Stimulated activated CD4-positive, alpha-beta T cell treated with anti-CD3 and anti-CD28 coated beads, Interleukin-1b, Interleukin-23, amount 100 ng/mL, for 4 hours (primary cell): Measurements from ENCODE around the gene CEP112.

Source experiments
- DNase-seq, 2 donors: peaks; one replicate each; pipeline ENCODE4 v3.0.0-alpha.2; 2020; ENCODE audit warnings: low read depth in 2 of 2

Gene CEP112

DNA sequence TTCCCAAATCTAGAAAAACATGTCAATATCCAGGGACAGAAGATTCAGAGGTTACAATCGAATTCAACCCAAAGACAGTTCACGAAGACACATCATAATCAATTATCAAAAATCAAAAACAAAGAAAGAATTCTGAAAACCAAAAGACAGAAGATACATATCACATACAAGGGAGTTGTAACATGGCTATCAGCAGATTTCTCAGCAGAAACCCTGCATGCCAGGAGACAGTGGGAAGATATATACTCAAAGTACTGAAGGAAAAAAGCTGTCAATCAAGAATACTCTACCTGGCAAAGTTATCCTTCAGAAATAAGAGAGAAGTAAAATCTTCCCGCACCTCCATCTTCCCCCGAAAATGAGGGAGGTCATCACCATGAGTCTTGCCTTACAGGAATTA is 258.6 kb downstream of the CEP112 start:
- no peak for DNase-seq

DNA sequence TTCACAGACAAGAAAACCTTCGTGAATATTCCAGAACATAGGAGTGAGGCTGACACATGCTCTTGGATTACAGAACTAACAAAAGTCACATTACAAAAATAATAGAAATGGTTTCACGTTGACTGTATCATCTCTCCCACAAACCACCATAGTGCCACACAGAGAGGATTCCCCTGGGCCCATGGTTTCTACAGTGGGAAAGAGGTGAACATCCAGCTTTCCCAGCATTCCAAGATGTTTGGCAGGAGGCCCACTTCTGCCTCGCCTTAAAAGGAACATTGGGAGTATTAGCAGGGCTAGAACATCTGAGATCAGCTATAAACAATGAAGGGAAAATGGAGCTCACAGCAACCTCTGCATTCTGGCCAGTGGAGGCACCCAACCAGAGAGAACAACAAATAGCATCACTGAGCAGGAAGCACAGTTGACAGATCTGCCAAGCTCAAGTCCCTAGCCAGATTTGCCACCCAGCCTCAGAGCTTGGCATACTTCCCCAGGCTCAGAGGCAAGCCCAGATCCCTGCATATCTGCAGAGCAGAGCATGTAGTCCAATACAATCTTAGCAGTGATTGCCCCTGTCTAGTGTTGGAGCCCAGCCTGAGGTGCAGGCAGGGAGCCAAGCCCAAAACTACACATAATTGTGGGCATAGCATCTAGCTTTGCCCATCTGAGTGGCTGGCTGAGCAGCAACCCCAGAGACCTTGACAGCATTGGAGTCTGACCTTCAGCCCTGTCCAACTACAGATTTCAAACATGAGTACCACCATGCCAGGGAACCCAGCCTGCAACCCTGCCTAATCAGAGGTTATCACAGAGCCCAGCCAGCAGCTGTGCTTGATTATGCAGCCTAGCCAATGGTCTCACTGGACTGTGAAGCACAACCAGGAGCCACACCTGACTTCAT is 260.4 kb downstream of the CEP112 start:
- no peak for DNase-seq

- no peak for DNase-seq
Observed at GRCh38 chr17:65930140-65930730, 261.7 kb downstream of the CEP112 start.

DNA sequence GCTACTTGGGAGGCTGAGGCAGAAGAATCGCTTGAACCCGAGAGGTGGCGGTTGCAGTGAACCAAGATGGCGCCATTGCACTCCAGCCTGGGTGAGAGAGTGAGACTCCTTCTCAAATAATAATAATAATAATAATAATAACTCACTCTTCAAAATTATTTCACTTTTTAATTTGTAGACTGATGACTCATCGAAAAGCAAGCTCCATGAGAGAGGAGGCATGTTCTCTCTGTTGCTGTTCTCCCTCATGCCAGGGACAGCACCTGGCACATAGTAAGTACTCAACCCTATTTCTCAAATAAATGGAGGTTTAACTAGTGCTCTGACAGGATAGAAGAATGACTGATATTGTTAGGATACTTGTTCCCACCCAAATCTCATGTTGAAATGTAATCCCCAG is 265.3 kb downstream of the CEP112 start:
- no peak for DNase-seq

DNA sequence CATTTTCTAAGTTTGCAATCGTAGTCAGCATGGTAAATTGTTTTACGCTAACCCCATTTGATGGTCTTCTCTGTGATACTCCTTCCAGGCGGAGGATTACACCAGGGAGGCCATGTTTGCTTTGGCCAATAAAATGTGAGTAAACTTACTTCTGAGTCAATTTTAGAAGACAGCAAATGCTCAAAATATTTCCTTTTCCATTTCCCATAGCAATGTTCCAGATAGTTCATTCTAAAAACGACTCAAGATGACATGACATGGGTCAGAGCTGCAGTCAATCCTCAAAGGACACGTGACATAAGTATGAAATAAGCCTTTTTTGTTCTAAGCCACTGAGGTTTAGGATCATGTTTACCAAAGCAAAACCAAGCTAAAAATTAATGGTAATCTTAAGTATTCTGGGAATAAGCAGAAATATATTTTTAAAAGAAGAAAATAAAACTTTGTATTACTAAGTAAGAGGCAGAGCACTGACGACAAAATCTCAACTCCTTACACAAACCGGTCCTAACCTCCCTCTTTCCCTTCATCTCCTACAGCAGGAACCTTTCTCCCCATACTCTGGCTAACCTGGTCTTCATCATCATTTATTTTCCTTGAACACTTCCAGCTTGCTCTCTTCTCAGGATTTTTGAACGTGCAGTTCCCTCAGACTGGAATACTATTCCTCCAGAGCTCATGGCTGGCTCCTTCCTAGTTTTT is 266.2 kb downstream of the CEP112 start:
- DNase-seq, result no peak

DNA sequence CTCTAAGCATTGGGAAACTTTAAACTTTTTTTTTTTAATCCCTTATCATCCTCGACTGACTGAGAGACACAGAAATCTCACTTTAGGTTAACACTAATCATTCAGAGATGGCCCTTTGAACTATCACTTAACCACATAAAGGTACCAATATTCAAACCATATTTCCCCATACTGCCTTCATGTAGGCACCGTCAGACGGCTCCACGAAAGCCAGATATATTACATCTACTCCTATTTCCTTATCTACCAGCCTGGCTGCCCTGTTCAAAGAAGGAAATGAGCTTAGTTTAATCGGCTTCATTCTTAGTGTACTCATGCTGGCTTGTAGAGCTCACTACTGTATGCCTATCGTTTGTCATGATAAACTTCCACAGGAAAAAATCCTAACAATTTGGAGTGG is 270.9 kb downstream of the CEP112 start:
- no peak for DNase-seq

DNA sequence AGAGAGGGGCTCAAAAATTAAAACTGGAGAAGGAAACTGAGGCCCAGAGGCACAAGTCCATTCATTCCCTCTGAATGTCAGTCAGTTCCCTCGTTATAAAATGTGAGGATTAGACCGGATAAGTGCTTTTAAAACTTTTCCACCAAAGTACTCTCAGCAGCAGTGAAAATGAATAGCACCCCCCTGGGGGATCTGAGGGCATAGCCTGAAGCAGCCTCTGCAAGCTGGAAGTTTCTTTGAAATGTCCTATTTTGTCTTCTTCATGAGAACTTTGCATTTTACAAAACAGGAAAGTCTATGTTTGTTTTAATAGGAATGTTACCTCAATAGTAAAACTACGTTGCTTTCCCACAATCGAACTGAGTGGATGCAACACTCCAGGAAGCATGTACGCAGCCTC is 273.0 kb downstream of the CEP112 start:
- DNase-seq, result no peak

DNA sequence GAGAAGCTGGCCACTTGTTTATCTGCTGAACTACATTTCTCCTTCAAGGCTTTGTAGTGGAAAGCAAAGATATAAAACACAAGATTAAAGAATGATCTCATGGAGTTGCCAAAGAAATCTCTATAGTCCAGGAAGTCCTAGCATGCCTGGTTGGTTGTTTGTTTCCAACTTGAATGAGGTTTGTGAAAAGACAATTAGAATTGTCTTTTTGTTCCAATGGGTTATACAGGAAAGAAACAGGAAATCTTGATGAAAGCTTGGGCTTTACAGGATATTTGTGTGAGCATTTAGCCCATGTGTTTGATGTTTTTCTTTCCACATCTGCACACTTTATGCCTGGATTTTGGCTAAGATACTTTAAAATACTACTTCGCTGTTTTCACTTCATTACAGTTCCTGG is 273.4 kb downstream of the CEP112 start:
- DNase-seq, result no peak

DNA sequence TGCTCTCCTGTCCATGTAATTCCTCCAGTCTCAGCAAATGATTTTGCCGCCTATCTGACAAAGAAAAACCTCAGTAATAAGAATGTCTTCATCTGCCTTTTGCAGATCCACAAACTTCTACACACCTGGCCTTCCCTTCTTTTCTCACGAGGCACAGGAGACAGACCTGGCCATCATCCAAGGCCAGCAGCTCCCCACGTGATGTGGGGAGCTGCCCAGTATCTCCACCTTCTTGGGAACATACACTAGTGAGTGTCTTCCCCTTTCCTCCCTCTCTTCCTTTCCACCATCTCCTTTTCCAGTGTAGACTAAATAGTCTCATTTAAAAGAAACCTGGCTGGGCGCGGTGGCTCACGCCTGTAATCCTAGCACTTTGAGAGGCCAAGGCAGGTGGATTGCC is 274.4 kb downstream of the CEP112 start:
- DNase-seq, result no peak

DNA sequence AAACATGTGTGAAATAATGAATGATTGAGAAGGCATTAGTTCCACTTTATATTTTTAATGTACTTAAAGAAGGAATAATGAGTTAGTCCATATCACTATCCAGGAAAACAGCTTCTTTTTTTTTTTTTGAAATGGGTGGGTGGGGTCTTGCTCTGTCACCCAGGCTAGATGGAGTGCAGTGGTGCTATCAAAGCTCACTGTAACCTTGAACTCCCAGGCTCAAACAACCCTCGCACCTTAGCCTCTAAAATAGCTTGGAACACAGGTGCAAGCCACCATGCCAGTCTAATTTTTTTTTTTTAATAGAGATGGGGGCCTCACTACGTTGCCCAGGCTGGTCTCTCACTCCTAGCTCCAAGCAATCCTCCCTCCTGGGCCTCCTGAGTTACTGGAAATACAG is 275.5 kb downstream of the CEP112 start:
- no peak for DNase-seq

DNA sequence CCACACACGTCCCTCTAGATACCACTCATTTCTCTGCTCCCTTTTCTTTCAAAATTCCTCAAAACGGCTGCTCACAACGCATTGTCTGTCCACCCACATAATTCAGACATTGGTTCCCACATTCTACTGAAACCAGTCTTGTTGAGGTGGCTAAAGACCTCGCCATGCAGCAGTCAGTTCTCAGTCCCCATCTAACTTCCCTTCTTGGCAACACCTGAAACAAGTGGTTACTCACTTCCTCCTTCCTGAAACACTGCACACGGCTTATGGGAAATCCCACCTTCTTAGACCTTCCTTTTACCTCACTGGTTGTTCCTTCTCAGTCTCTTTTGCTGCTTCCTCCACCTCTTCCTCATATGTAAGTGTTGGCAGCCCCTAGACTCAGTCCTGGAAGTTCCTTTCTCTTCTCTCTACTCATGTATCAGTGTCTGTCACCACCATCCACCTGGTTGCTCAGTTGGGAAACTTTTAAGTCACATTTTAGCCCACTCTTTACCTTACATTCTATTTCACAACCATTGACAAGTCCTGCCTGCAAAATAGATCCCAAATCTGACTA is 277.1 kb downstream of the CEP112 start:
- DNase-seq, result no peak

DNA sequence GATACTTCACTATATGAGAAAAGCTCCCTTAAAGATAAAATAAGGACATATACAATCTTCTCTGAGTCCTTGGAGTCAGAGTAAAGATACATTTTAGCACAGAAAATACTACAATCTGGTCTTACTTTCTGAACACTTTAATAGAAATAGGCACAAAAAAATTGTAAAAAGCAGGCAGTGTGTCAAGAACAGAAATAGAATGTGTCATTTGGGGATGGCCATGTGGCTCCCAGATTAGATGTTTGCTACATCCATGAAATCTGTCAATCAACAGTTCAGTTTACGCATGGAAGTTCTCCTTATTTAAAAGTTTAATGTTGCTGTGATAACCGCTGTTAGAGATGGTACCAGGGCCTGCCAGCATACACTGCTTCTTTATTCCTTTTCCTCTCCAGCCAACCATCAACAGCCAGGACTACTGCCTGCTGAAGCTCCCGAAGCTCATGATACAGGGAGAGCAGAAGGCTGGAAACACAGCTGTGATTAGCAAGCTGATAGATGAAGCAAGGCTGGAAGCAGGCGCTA is 278.5 kb downstream of the CEP112 start:
- DNase-seq, result no peak

GRCh38 chr17:65910836-65911235 is 281.1 kb downstream of the CEP112 start:
- no peak for DNase-seq

DNA sequence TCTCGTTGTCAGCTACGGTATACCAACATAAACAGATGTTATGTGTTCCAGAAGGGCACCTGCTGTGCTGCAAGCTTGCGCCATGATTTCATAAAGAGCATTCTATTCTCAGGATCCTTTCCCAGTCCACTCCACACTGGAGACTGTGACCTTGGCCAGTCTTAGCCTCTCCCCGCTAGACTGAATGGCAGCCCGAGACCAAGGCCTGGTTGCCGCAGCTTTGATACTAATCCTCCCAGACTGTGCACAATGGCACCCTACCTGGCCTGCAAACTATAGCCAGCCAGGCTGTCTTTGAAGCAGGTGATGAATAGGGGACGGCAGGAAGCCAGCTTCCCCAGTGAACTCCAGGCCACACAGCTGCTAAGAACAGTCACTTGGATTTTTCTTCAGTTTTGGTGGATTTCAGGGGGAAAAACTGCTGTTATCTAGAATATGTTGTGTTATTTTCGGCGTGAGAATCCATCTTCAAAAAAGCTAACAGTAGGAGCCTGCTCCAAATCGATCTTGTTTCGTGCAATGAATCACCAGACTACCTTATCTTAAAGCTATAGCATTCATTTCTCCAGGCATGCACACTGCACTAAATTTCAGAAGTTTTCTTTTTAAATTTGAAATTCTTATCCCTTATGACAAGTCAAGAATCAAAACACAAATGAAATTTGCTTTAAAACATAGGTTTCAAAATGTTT is 289.0 kb downstream of the CEP112 start:
- no peak for DNase-seq

- no peak for DNase-seq
Observed at GRCh38 chr17:65902155-65902554, 289.8 kb downstream of the CEP112 start.

DNA sequence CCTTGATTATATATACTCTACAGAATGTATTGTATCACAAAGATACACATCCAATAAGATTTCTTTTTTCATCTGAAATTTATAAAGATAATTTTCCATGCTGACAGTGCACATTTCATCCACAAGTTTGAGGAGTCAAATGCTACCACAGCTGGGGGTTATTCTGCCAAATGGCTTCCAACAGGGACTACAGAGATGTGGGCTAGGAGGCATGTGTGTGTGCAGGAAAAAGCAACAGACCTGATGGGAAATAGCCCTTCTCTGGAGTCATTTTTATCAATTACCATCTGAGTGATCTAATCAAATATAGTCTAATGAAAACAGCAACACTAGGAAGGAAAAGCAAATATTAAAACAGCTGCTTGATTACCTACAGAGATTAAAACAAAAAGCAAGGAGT is 290.5 kb downstream of the CEP112 start:
- DNase-seq, result no peak

- no peak for DNase-seq
Observed at GRCh38 chr17:65900216-65900615, 291.7 kb downstream of the CEP112 start.

- no peak for DNase-seq
Observed at GRCh38 chr17:65898651-65899050, 293.3 kb downstream of the CEP112 start.

DNA sequence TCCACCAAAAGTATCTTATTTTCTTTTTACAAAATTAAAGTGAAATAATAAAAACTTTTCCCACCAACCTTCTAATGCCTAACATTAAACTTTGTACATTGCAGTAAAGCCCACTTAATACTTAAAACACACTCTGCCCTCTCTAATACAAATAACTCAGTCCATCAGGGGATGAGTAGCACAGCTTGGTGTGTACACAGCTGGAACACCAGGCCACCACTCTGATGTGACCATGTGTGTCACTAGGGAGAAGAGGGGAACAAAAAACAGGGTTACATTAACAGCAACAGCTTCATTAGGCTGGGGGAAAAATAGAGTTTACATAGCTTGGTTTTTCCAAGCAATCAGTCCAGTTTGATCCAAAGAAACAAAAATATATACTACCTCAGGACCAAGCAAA is 295.0 kb downstream of the CEP112 start:
- DNase-seq, result no peak

DNA sequence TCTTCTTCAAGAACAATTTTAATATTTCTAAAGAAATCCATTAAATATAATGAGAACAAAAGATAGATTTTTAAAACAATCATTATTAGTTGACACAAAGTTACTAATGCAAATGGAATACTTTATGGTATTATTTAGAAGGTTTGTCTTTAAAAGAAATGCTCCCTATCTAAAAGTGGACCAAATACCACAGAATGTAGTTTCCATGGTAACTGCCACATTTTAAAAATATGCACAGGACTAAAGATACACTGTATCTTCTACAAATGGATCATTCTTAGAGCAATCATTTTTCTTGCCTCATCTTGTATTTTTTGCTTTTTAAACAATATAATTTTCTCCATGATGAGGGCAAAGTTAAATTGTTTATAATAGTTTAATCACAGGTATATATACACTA is 296.0 kb downstream of the CEP112 start:
- no peak for DNase-seq

DNA sequence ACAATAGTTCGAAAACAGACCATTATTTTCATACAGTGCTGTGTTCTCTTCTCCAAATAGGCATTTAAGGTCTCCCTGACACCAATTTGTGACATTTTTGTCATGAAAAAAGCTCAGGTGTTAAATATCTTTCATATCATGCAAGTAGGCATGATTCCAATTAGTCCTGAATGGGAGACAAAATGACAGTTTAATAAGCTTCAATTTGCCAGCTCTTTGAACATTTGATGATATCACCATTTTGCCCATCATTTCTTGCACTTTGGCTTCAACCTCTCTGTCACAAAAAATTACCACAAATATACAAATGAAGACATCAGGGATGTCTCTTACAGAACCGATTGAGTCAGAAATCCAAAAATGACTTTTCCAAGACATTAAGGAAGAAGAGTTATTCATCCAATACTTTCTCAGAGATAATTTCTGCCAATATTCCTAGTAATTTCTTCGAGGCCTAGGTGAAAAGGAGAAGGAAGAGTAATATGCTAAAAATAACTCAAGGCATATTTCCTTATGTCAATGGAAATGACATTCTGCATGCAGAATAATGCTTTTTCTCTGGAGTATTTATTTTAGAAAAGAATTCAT is 298.1 kb downstream of the CEP112 start:
- DNase-seq, result no peak
